ENCODE data around the gene GPR33. TPM values are rescaled to one million over a fixed set of nuclear protein-coding genes. Genes with fewer than 3 reads are reported as not detected.

GPR33 gene
- total RNA-seq, 2 donors from 2014 or later = not detected

DNA sequence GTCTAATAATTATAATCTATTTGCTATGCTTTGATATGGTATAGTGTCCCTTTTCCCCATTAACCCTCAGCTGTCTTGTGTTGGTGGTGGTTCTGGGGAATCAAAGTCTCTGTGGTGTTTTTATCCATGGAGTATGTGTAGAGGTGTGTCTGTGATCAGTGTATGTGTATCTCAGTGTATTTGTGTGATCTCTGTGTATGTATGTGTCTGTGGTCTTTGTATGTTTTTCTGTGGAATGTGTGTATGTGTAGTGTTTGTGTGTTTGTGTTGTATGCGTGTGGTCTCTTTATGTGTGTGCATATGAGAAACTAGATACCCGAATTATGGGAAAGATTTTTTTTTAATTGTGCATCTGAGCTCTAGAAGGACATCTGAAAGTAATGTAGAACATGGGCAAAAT is 1.1 kb downstream of the GPR33 start:
- 77 to 78% methylated on average over 2 of the region's 2 CpGs for WGBS, 2 donors

DNA sequence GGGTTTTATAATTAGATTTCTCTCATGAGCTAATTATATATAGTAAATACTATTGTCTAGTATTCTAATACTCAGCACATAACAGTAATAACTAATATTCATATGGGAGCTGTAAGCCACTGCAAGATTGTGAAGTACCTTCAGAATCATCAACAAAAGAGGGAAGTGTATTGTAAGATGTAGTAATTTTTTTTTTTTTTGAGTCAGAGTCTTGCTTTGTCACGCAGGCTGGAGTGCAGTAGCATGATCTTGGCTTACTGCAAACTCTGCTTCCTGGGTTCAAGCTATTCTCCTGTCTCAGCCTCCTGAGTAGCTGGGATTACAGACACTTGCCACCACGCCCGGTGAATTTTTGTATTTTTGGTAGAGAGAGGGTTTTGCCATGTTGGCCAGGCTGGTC is 3.1 kb downstream of the GPR33 start:
- TF ChIP-seq CTCF (IDR thresholded peaks at IDR 0.05) = no peak
- TF ChIP-seq POLR2A (IDR thresholded peaks at IDR 0.05) = no peak
- Histone ChIP-seq H3K4me3 (no peak overlapping the region), H3K4me1 (no peaks in the 10 kb centered on the region), H3K9me3 (no peaks in the 10 kb centered on the region), H3K27ac (no peak overlapping the region), H3K27me3 (no peaks in the 10 kb centered on the region), H3K36me3 (replicated peaks in 1 of 2; ENCODE audit: insufficient read depth in 1 of 2, low read depth in 2 of 2) (no peaks in the 10 kb centered on the region)
- 73 to 93% methylated on average over 3 of the region's 3 CpGs for WGBS, 2 donors
- no peak for ATAC-seq
- intact Hi-C loops (cut with DNase I) = no loop called here
- no peak for DNase-seq

More for the DNA sequence above, 1.1 kb downstream of the GPR33 start:
- no peaks in the 10 kb centered on the region for H3K27me3 ChIP-seq
- intact Hi-C loops (cut with DNase I) = no loop called here
- ATAC-seq (no peak), DNase-seq (no peak)
- H3K36me3 ChIP-seq (replicated peaks in 1 of 2; ENCODE audit: insufficient read depth in 1 of 2, low read depth in 2 of 2) = no peaks in the 10 kb centered on the region
- H3K4me1 ChIP-seq = no peaks in the 10 kb centered on the region
- TF ChIP-seq CTCF (IDR thresholded peaks at IDR 0.05) = no peak
- no peaks in the 10 kb centered on the region for H3K9me3 ChIP-seq
- H3K27ac ChIP-seq = no peak overlapping the region
- H3K4me3 ChIP-seq = no peak overlapping the region

DNA sequence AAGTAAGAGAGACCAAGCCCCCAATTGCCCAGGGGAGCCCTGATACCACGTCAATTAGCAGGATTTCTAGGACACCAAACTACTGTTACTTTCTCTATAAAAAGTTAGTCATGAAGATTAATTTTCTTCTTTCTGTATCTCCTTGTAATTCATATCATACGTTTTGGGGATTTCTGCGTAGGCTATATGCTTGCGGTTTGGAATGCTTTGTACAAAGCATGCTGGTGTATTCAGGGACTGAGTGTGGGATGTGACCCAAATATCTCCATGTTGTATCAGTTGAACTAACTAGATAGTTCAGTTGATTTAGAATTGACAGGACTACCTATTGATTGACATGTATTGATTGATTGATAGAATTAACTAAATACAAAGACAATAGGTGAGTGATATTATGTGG is 7.7 kb downstream of the GPR33 start:
- H3K4me1 ChIP-seq = no peaks in the 10 kb centered on the region
- no peaks in the 10 kb centered on the region for H3K9me3 ChIP-seq
- intact Hi-C loops (cut with DNase I) = no loop called here
- H3K36me3 ChIP-seq (replicated peaks in 1 of 2; ENCODE audit: insufficient read depth in 1 of 2, low read depth in 2 of 2) = no peaks in the 10 kb centered on the region
- no peak for DNase-seq
- 85% methylated on average over 4 of the region's 4 CpGs for WGBS, 2 donors
- H3K27ac ChIP-seq = no peak overlapping the region
- no peak overlapping the region for H3K4me3 ChIP-seq
- H3K27me3 ChIP-seq = no peaks in the 10 kb centered on the region
- no peak for ATAC-seq
- TF ChIP-seq POLR2A (IDR thresholded peaks at IDR 0.05) = no peak
- TF ChIP-seq CTCF (IDR thresholded peaks at IDR 0.05) = no peak

GRCh38 chr14:31479027-31479426 is 8.8 kb downstream of the GPR33 start:
- H3K27ac ChIP-seq = no peak overlapping the region
- TF ChIP-seq CTCF (IDR thresholded peaks at IDR 0.05) (no peak), POLR2A (IDR thresholded peaks at IDR 0.05) (no peak)
- 55 to 60% methylated on average over 3 of the region's 3 CpGs for WGBS, 2 donors
- intact Hi-C loops (cut with DNase I) = no loop called here
- DNase-seq (no peak), ATAC-seq (no peak)
- H3K36me3 ChIP-seq (replicated peaks in 1 of 2; ENCODE audit: insufficient read depth in 1 of 2, low read depth in 2 of 2) = no peaks in the 10 kb centered on the region
- no peaks in the 10 kb centered on the region for H3K4me1 ChIP-seq
- H3K4me3 ChIP-seq = no peak overlapping the region
- no peaks in the 10 kb centered on the region for H3K9me3 ChIP-seq
- H3K27me3 ChIP-seq = no peaks in the 10 kb centered on the region

GRCh38 chr14:31477248-31477647 is 10.6 kb downstream of the GPR33 start:
- no peak overlapping the region for H3K27ac ChIP-seq
- DNase-seq = no peak
- no peaks in the 10 kb centered on the region for H3K36me3 ChIP-seq (replicated peaks in 1 of 2; ENCODE audit: insufficient read depth in 1 of 2, low read depth in 2 of 2)
- intact Hi-C loops (cut with DNase I) = no loop called here
- H3K4me1 ChIP-seq = no peaks in the 10 kb centered on the region
- ATAC-seq = no peak
- no peak for TF ChIP-seq POLR2A (IDR thresholded peaks at IDR 0.05)
- no peak for TF ChIP-seq CTCF (IDR thresholded peaks at IDR 0.05)
- H3K4me3 ChIP-seq = no peak overlapping the region
- no peaks in the 10 kb centered on the region for H3K9me3 ChIP-seq
- no peaks in the 10 kb centered on the region for H3K27me3 ChIP-seq
- WGBS, 2 donors = 82 to 91% methylated on average over 6 of the region's 6 CpGs
